ENCODE data around the gene ABCB9. TPM values are rescaled to one million over a fixed set of nuclear protein-coding genes. Genes with fewer than 3 reads are reported as not detected.

Gene ABCB9
- total RNA-seq, 1 experiment from 2014 or later: 6.4 TPM

GRCh38 chr12:122996621-122997342 lies 30.5 kb upstream of the ABCB9 start:
- DNase-seq: no peak
- H3K9me3 ChIP-seq: no peaks in the 10 kb centered on the region
- no peaks in the 10 kb centered on the region for H3K27me3 ChIP-seq
- H3K36me3 ChIP-seq: no peaks in the 10 kb centered on the region
- no peak overlapping the region for H3K4me3 ChIP-seq

GRCh38 chr12:122996188-122996601 lies 29.9 kb upstream of the ABCB9 start:
- no peaks in the 10 kb centered on the region for H3K9me3 ChIP-seq
- H3K27me3 ChIP-seq: no peaks in the 10 kb centered on the region
- H3K36me3 ChIP-seq: no peaks in the 10 kb centered on the region
- DNase-seq: no peak
- H3K4me3 ChIP-seq: no peak overlapping the region

GRCh38 chr12:122995503-122996187 lies 29.4 kb upstream of the ABCB9 start:
- H3K27me3 ChIP-seq: no peaks in the 10 kb centered on the region
- no peaks in the 10 kb centered on the region for H3K9me3 ChIP-seq
- H3K36me3 ChIP-seq: no peaks in the 10 kb centered on the region
- no peak for DNase-seq
- H3K4me3 ChIP-seq: no peak overlapping the region

- H3K4me3 ChIP-seq: no peak overlapping the region
- H3K27me3 ChIP-seq: no peaks in the 10 kb centered on the region
- H3K36me3 ChIP-seq: no peaks in the 10 kb centered on the region
- no peak for DNase-seq
- no peaks in the 10 kb centered on the region for H3K9me3 ChIP-seq
Observed at GRCh38 chr12:122994781-122995502, 28.7 kb upstream of the ABCB9 start.

GRCh38 chr12:122994140-122994675 lies 27.9 kb upstream of the ABCB9 start:
- Histone ChIP-seq H3K9me3 (no peaks in the 10 kb centered on the region), H3K36me3 (no peaks in the 10 kb centered on the region), H3K27me3 (no peaks in the 10 kb centered on the region), H3K4me3 (no peak overlapping the region)
- DNase-seq: no peak

GRCh38 chr12:122992386-122992785 lies 26.1 kb upstream of the ABCB9 start:
- Histone ChIP-seq H3K27me3 (no peaks in the 10 kb centered on the region), H3K9me3 (no peaks in the 10 kb centered on the region), H3K36me3 (no peaks in the 10 kb centered on the region), H3K4me3 (no peak overlapping the region)
- DNase-seq: no peak

- Histone ChIP-seq H3K36me3 (no peaks in the 10 kb centered on the region), H3K4me3 (no peak overlapping the region), H3K27me3 (no peaks in the 10 kb centered on the region), H3K9me3 (no peaks in the 10 kb centered on the region)
- DNase-seq: no peak
Observed at GRCh38 chr12:122991623-122992275, 25.5 kb upstream of the ABCB9 start.

- Histone ChIP-seq H3K27me3 (no peaks in the 10 kb centered on the region), H3K36me3 (no peaks in the 10 kb centered on the region), H3K4me3 (no peak overlapping the region), H3K9me3 (no peaks in the 10 kb centered on the region)
- no peak for DNase-seq
Observed at GRCh38 chr12:122990961-122991622, 24.8 kb upstream of the ABCB9 start.

GRCh38 chr12:122990561-122990960 lies 24.3 kb upstream of the ABCB9 start:
- DNase-seq: no peak
- Histone ChIP-seq H3K36me3 (peaks cover under 1% of the 10 kb centered on the region; the same call in 1 of the 2 replicates), H3K9me3 (no peaks in the 10 kb centered on the region), H3K27me3 (no peaks in the 10 kb centered on the region), H3K4me3 (no peak overlapping the region)

GRCh38 chr12:122989874-122990419 lies 23.7 kb upstream of the ABCB9 start:
- no peaks in the 10 kb centered on the region for H3K9me3 ChIP-seq
- H3K4me3 ChIP-seq: no peak overlapping the region
- DNase-seq: no peak
- H3K36me3 ChIP-seq: peaks cover 2% of the 10 kb centered on the region; the same call in 1 of the 2 replicates
- H3K27me3 ChIP-seq: no peaks in the 10 kb centered on the region

GRCh38 chr12:122989225-122989839 lies 23.1 kb upstream of the ABCB9 start:
- H3K36me3 ChIP-seq: peaks cover 2% of the 10 kb centered on the region; the same call in 1 of the 2 replicates
- H3K27me3 ChIP-seq: no peaks in the 10 kb centered on the region
- no peaks in the 10 kb centered on the region for H3K9me3 ChIP-seq
- no peak for DNase-seq
- no peak overlapping the region for H3K4me3 ChIP-seq

- Histone ChIP-seq H3K36me3 (peaks cover 2% of the 10 kb centered on the region; the same call in 1 of the 2 replicates), H3K9me3 (no peaks in the 10 kb centered on the region), H3K4me3 (no peak overlapping the region), H3K27me3 (no peaks in the 10 kb centered on the region)
- no peak for DNase-seq
Observed at GRCh38 chr12:122988612-122989212, 22.4 kb upstream of the ABCB9 start.

- Histone ChIP-seq H3K9me3 (no peaks in the 10 kb centered on the region), H3K27me3 (no peaks in the 10 kb centered on the region), H3K4me3 (no peak overlapping the region), H3K36me3 (peaks cover 5% of the 10 kb centered on the region)
- no peak for DNase-seq
Observed at GRCh38 chr12:122988036-122988435, 21.8 kb upstream of the ABCB9 start.

- Histone ChIP-seq H3K27me3 (no peaks in the 10 kb centered on the region), H3K36me3 (peaks cover 12% of the 10 kb centered on the region), H3K4me3 (no peak overlapping the region), H3K9me3 (no peaks in the 10 kb centered on the region)
- DNase-seq: no peak
Observed at GRCh38 chr12:122987086-122987951, 21.1 kb upstream of the ABCB9 start.
